A673 (cell line): ENCODE measurements around the gene CDR2.

Experiments used
- CTCF ChIP-seq: fragments of 300-800, 200-600 bp; sonication (generic); conservative IDR thresholded peaks from 2 replicates; pipeline ENCODE4 v1.5.1; 2017; ENCODE audit warnings: low read depth, mild to moderate bottlenecking, antibody characterized with exemption, low read length, moderate library complexity, mixed read lengths
- EZH2 ChIP-seq: fragments of 200-600 bp; sonication (generic); IDR thresholded peaks from 2 replicates; pipeline ENCODE4 v1.6.1; 2017; ENCODE audit warnings: borderline replicate concordance, low read depth, mild to moderate bottlenecking, mixed read lengths, antibody characterized with exemption, low read length; ENCODE audit not compliant: poor library complexity, severe bottlenecking

GRCh38 chr16:22380529-22380928 lies 6.1 kb upstream of the CDR2 start:
- no peak for TF ChIP-seq CTCF
- TF ChIP-seq EZH2, result no peak
